ENCODE data around the gene SMPD4. TPM values are rescaled to one million over a fixed set of nuclear protein-coding genes. Genes with fewer than 3 reads are reported as not detected.

Gene SMPD4
- total RNA-seq: 11.0 and 24.6 TPM in 2 replicates

GRCh38 chr2:130181325-130181879 lies at the start of gene SMPD4:
SMPD4 (minus strand) TSS chr2:130181602; CDS start chr2:130176592, 5,010 bp downstream.

GRCh38 chr2:130198343-130198742 lies 16.9 kb upstream of the SMPD4 start, which contains the start of gene TUBA3E:
TUBA3E (minus strand) TSS chr2:130198439; CDS start chr2:130198360, 79 bp downstream.

GRCh38 chr2:130181880-130182682 lies 679 bp upstream of the SMPD4 start, which contains the start of gene MZT2B:
MZT2B (plus strand) TSS chr2:130182262; CDS start chr2:130182283, 21 bp downstream.

GRCh38 chr2:130145006-130145414 lies 36.4 kb downstream of the SMPD4 start, which contains the start of gene CCDC74B:
CCDC74B (minus strand) TSS chr2:130145112; CDS start chr2:130144996, 116 bp downstream.

GRCh38 chr2:130129120-130129829 lies 52.1 kb downstream of the SMPD4 start, which contains the start of gene POTEF:
POTEF (minus strand) TSS chr2:130129222; CDS start chr2:130120515, 8,707 bp downstream.

Other genes starting within 250 kb of the SMPD4 start
- gene RAB6C, start 201.9 kb downstream of the SMPD4 start, total RNA-seq: not detected in 2 replicates
- gene POTEF, start 52.4 kb downstream of the SMPD4 start, total RNA-seq: not detected in 2 replicates
- gene CCDC74B, start 36.5 kb downstream of the SMPD4 start, total RNA-seq: 4.8 and 9.5 TPM in 2 replicates
- gene MZT2B, start 660 bp upstream of the SMPD4 start, total RNA-seq: 66.9 and 144 TPM in 2 replicates
- 0.09 TPM in 1 of 2 replicates, not detected in the other for gene TUBA3E, start 16.8 kb upstream of the SMPD4 start, total RNA-seq
- 70.7 and 98.1 TPM in 2 replicates for gene IMP4, start 161.3 kb upstream of the SMPD4 start, total RNA-seq
- gene PTPN18, start 174.5 kb upstream of the SMPD4 start, total RNA-seq: 9.5 and 17.5 TPM in 2 replicates

All from smooth muscle cell of the umbilical artery (primary cell).